K562 (cell line): Measurements from ENCODE around the gene COL6A1. TPM values are rescaled to one million over a fixed set of nuclear protein-coding genes. Genes with fewer than 3 reads are reported as not detected.

ENCODE experiments used
- ATAC-seq: fragments of 200-7000 bp; cut with Tn5 transposase; 3 replicates; pipeline ENCODE4 v1.9.1; 2020; ENCODE audit warnings: moderate library complexity
- BruUV-seq: library from RNA; stranded (reverse); fragments of 400-500 nt; replicated peaks from 2 replicates; lab custom pipeline; 2021; lab: Mats Ljungman, UMichigan
- CTCF ChIA-PET: fragments of 300-600 bp; formaldehyde crosslinking; extraction: SDS; loops from one replicate; lab custom pipeline; 2021; ENCODE audit warnings: low intra/inter-chr PET ratio; lab: Yijun Ruan, JAX
- POLR2A ChIA-PET: fragments of 300-600, 350-650 bp; sonication (Branson Sonifier 250); formaldehyde crosslinking; extraction: SDS; loops from one replicate; lab custom pipeline; 2021; ENCODE audit warnings: antibody characterized with exemption, inconsistent platforms; lab: Yijun Ruan, JAX
- DNase-seq, 4 experiments: peaks; one replicate each; pipeline versions ENCODE4 v3.0.0 to v3.0.0-alpha.2; 2011 to 2018; ENCODE audit warnings: low spot score in 3 of 4, mixed read lengths in 3 of 4; ENCODE audit errors: extremely low read depth in 1 of 4
- FAIRE-seq: peaks from 2 replicates; lab custom pipeline; 2011; peaks lifted over from hg19 to GRCh38; lab: Jason Lieb, UNC
- H2AFZ ChIP-seq: 2 replicates; pipeline ENCODE4 v1.6.0; 2011; ENCODE audit warnings: low read depth, low read length, control low read depth, inconsistent platforms
- H3K27ac ChIP-seq: fragments of 200-600 bp; 3 replicates; pipeline ENCODE4 v1.8.0; 2011; ENCODE audit warnings: low read depth, mild to moderate bottlenecking, control low read depth, inconsistent platforms, low read length, moderate library complexity, mixed read lengths; ENCODE audit errors: extremely low read depth
- H3K27me3 ChIP-seq, 2 experiments: fragments of 300-600 bp in 1 of 2; 2 replicates in 1 of 2; 3 replicates in 1 of 2; pipeline versions ENCODE4 v1.6.0 to v1.8.0; 2011; ENCODE audit warnings: inconsistent platforms in 2 of 2, low read length in 2 of 2, mild to moderate bottlenecking in 1 of 2, mixed read lengths in 1 of 2, moderate library complexity in 1 of 2; ENCODE audit not compliant: control insufficient read depth in 2 of 2, insufficient read depth in 2 of 2
- H3K36me3 ChIP-seq: fragments of 300-600 bp; 3 replicates; pipeline ENCODE4 v1.8.0; 2011; ENCODE audit warnings: mild to moderate bottlenecking, low read length, inconsistent platforms; ENCODE audit not compliant: control insufficient read depth, insufficient read depth
- H3K4me1 ChIP-seq, 2 experiments: fragments of 200-600 bp in 1 of 2; replicated peaks in 1 of 2; 2 replicates in 1 of 2; 3 replicates in 1 of 2; pipeline versions ENCODE4 v1.5.1 to v1.8.0; 2011; ENCODE audit warnings: inconsistent platforms in 2 of 2, low read length in 2 of 2, mild to moderate bottlenecking in 1 of 2, mixed read lengths in 1 of 2, moderate library complexity in 1 of 2; ENCODE audit not compliant: control insufficient read depth in 2 of 2, insufficient read depth in 2 of 2
- H3K4me2 ChIP-seq: 2 replicates; pipeline ENCODE4 v1.6.1; 2011; ENCODE audit warnings: low read length, control low read depth, inconsistent platforms, mixed read lengths; ENCODE audit not compliant: insufficient read depth
- H3K4me3 ChIP-seq: fragments of 200-600 bp; sonication (generic), shearing (Covaris generic); 2 replicates; pipeline ENCODE4 v1.5.1; 2016; ENCODE audit warnings: control low read depth, inconsistent platforms
- H3K79me2 ChIP-seq: fragments of 200-600 bp; 3 replicates; pipeline ENCODE4 v1.8.0; 2011; ENCODE audit warnings: low read length, inconsistent platforms; ENCODE audit not compliant: control insufficient read depth, insufficient read depth
- H3K9ac ChIP-seq, 2 experiments: 2 replicates each; pipeline versions ENCODE4 v1.6.0 to v1.6.1; 2011; ENCODE audit warnings: low read depth in 2 of 2, low read length in 2 of 2, control low read depth in 1 of 2, inconsistent platforms in 1 of 2, mild to moderate bottlenecking in 1 of 2, mixed read lengths in 1 of 2; ENCODE audit not compliant: insufficient read depth in 1 of 2
- H3K9me1 ChIP-seq: one replicate; pipeline ENCODE4 v1.6.0; 2011; ENCODE audit warnings: inconsistent platforms, mild to moderate bottlenecking, low read length, moderate library complexity; ENCODE audit not compliant: control insufficient read depth, insufficient read depth
- H3K9me3 ChIP-seq: replicated peaks from 2 replicates; pipeline ENCODE4 v1.5.1; 2011; ENCODE audit warnings: low read depth, low read length, inconsistent platforms; ENCODE audit not compliant: control insufficient read depth, insufficient read depth
- H4K20me1 ChIP-seq: replicated peaks from 2 replicates; pipeline ENCODE4 v1.6.1; 2011; ENCODE audit warnings: low read length, inconsistent platforms, mixed read lengths; ENCODE audit not compliant: control insufficient read depth, insufficient read depth
- BDP1 ChIP-seq: IDR thresholded peaks from 3 replicates; pipeline ENCODE4 v1.6.1; 2011; ENCODE audit not compliant: insufficient read length, insufficient read depth
- HMG20B ChIP-seq: fragments of 250-450 bp; sonication (Bioruptor Pico); IDR thresholded peaks from 2 replicates; pipeline ENCODE4 v1.5.0; 2021; ENCODE audit warnings: mild to moderate bottlenecking
- HNRNPL ChIP-seq: fragments of 200-400 bp; formaldehyde crosslinking; IDR thresholded peaks from 2 replicates; pipeline ENCODE4 v1.6.1; 2017; ENCODE audit warnings: low read depth, mild to moderate bottlenecking, low read length
- LCOR ChIP-seq: sonication (generic); formaldehyde crosslinking; IDR thresholded peaks from 2 replicates; pipeline ENCODE4 v1.8.0; 2022; ENCODE audit warnings: mild to moderate bottlenecking, missing genetic modification reagents
- NELFE ChIP-seq: IDR thresholded peaks from 2 replicates; pipeline ENCODE4 v1.6.1; 2011; ENCODE audit warnings: mild to moderate bottlenecking; ENCODE audit not compliant: insufficient read depth, insufficient read length
- SMARCC2 ChIP-seq: fragments of 450-650 bp; IDR thresholded peaks from 2 replicates; pipeline ENCODE4 v1.6.1; 2017; ENCODE audit warnings: antibody characterized with exemption, moderate library complexity, mild to moderate bottlenecking, low read depth
- ZNF518B ChIP-seq: fragments of 250-450 bp; sonication (Bioruptor Pico); IDR thresholded peaks from 2 replicates; pipeline ENCODE4 v1.5.0; 2021; ENCODE audit warnings: mild to moderate bottlenecking, moderate library complexity
- WGBS: fragments of 100-300 bp; shearing (Covaris generic); methylation state at CpG from one replicate; pipeline ENCODE4 v1.1.6; 2016; ENCODE audit warnings: low coverage, mixed read lengths; ENCODE audit not compliant: insufficient coverage; ENCODE audit errors: missing lambda C conversion rate; 5-methylcytosine and 5-hydroxymethylcytosine counted together
- in situ Hi-C: fragments of 300-500 bp; cut with MboI; formaldehyde crosslinking; loops from 4 replicates; pipeline ENCODE4 v1.15.0; 2018; ENCODE audit warnings: inconsistent platforms, mixed read lengths
- intact Hi-C: fragments of 100-400 bp; cut with micrococcal nuclease; formaldehyde crosslinking; loops from 2 replicates; pipeline ENCODE4 v1.14.2; 2022
- polyA plus RNA-seq, 8 experiments: library from polyadenylated mRNA; depleted of rRNA in 4 of 8; stranded (reverse) in 5 of 8; unstranded in 3 of 8; fragments of >200 nt; fragmentation: Nextera tagmentation in 2 of 8; fragmentation: Illumina TruSeq in 1 of 8; extraction: Ambion mirVana in 2 of 8; extraction: Trizol in 1 of 8; gene quantifications; 2 replicates each; pipeline versions ENCODE4 v1.2.1 to v1.2.3, GENCODE V29; 2011 to 2014; ENCODE audit warnings: inconsistent platforms in 1 of 8, missing spikeins in 1 of 8
- total RNA-seq, 7 experiments: library from RNA; depleted of rRNA in 6 of 7; stranded (reverse); fragments of >200 nt in 6 of 7; fragmentation: Illumina TruSeq in 2 of 7; extraction: Trizol in 2 of 7; gene quantifications; 2 replicates each; pipeline versions ENCODE4 v1.2.1 to v1.2.3, GENCODE V29; 2011 to 2021; ENCODE audit warnings: low replicate concordance in 1 of 7
- TF ChIP-seq, protein P1 (sequence below): fragments of 250-450 bp; sonication (Bioruptor Pico); IDR thresholded peaks from 2 replicates; pipeline ENCODE4 v1.5.0; 2021
- TF ChIP-seq, protein P2 (sequence below): fragments of 450-650 bp; conservative IDR thresholded peaks from 2 replicates; pipeline ENCODE4 v1.6.1; 2016; ENCODE audit warnings: missing genetic modification characterization, low read depth, mild to moderate bottlenecking, missing compliant biosample characterization, moderate library complexity
- TF ChIP-seq, protein P3 (sequence below): fragments of 450-650 bp; formaldehyde crosslinking; IDR thresholded peaks from 2 replicates; pipeline ENCODE4 v1.4.0; 2020; ENCODE audit warnings: mild to moderate bottlenecking, moderate library complexity

COL6A1 gene
- total and polyA plus RNA-seq, 9 of the 15 experiments (the other 6 are each of a cell fraction or from before 2014, with no cell fraction given): 0.07 to 1.3 (median 0.14) TPM; not detected in 3

DNA sequence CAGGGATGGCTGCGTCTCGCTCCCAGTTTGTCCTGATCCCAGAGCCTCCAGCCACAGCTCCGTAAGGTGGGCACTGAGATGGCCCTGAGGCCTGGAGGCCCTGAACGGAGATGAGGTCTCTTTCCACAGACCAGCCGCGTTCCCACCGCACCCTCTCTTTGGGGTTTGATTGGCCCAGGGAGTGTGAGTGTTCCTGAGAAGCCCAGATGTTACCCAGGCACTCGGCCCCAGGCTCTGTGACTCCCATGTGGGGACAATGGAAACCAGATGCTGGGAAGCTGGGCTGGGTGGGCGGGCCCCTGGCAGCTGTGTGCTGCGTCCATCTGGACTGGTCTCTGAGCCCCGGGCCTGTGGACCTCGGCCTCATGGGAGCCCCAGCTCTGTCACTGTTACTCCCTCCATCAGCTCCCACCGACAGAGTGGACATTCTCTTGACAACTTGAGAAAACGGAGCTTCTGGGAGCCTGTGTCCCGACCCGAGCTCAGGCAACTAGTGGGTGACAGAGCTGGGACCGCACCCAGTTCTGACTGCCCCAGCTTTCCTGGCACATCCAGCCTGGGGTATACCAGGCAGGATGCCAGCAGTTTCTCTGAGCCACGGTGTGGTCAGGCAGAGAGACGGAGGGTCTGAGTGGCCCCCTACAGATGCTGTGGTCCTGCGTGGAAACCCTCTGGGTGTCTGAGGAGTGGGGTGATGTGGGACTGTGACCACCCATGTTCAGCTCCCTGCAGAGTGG lies 9.8 kb upstream of the COL6A1 start:
- peaks cover 35 to 50% of the 10 kb centered on the region in 2 experiments for H3K27me3 ChIP-seq
- H3K79me2 ChIP-seq: no peaks in the 10 kb centered on the region
- no peaks in the 10 kb centered on the region for H3K9me1 ChIP-seq
- no peaks in the 10 kb centered on the region for H3K36me3 ChIP-seq
- no peak overlapping the region for H3K27ac ChIP-seq
- no peak overlapping the region; a peak in 1 of 4 replicates for H3K9ac ChIP-seq
- no peak for ATAC-seq
- ChIA-PET POLR2A (interaction anchor here (0.5 to 0.7 kb wide), 3 partner anchors 27 to 284 kb away, joined by 3 to 5 read pairs (median 3); no protein-coding TSS in a partner anchor), CTCF (interaction anchor here (0.6 kb wide), 1 partner anchor 306 kb away, joined by 3 read pairs; no protein-coding TSS in a partner anchor)
- no peak overlapping the region for H2AFZ ChIP-seq
- TF ChIP-seq SMARCC2 (no peak), BDP1 (no peak), HNRNPL (no peak), HMG20B (CRISPR knock-in tag) (no peak), NELFE (no peak), ZNF518B (no peak), LCOR (CRISPR knock-in tag) (no peak)
- TF ChIP-seq, protein P1, sequence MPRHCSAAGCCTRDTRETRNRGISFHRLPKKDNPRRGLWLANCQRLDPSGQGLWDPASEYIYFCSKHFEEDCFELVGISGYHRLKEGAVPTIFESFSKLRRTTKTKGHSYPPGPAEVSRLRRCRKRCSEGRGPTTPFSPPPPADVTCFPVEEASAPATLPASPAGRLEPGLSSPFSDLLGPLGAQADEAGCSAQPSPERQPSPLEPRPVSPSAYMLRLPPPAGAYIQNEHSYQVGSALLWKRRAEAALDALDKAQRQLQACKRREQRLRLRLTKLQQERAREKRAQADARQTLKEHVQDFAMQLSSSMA (CRISPR knock-in tag): no peak
- TF ChIP-seq, protein P2, sequence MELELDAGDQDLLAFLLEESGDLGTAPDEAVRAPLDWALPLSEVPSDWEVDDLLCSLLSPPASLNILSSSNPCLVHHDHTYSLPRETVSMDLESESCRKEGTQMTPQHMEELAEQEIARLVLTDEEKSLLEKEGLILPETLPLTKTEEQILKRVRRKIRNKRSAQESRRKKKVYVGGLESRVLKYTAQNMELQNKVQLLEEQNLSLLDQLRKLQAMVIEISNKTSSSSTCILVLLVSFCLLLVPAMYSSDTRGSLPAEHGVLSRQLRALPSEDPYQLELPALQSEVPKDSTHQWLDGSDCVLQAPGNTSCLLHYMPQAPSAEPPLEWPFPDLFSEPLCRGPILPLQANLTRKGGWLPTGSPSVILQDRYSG (tag): no peak
- TF ChIP-seq, protein P3, sequence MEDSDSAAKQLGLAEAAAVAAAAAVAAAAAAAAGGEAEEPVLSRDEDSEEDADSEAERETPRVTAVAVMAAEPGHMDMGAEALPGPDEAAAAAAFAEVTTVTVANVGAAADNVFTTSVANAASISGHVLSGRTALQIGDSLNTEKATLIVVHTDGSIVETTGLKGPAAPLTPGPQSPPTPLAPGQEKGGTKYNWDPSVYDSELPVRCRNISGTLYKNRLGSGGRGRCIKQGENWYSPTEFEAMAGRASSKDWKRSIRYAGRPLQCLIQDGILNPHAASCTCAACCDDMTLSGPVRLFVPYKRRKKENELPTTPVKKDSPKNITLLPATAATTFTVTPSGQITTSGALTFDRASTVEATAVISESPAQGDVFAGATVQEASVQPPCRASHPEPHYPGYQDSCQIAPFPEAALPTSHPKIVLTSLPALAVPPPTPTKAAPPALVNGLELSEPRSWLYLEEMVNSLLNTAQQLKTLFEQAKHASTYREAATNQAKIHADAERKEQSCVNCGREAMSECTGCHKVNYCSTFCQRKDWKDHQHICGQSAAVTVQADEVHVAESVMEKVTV (CRISPR knock-in tag): no peak
- intact Hi-C loops (loop anchor here (5.0 to 10.0 kb wide), 3 partner anchors 73 to 171 kb away; partner anchors contain the start of gene COL6A2), in situ Hi-C loops (no loop called here)
- no peak for DNase-seq
- no peak overlapping the region for H3K4me2 ChIP-seq
- H3K4me3 ChIP-seq: no peak overlapping the region
- H4K20me1 ChIP-seq: peaks cover 6% of the 10 kb centered on the region; the same call in 1 of the 2 replicates
- no TSS peak for BruUV-seq
- H3K4me1 ChIP-seq: peaks cover 0 to 52% of the 10 kb centered on the region in 2 experiments; a peak in 4 of 5 replicates
- H3K9me3 ChIP-seq: no peaks in the 10 kb centered on the region
- 8% methylated on average over 15 of the region's 20 CpGs for WGBS
- no peak for FAIRE-seq
